ENCODE data around the gene DUS4L. TPM values are rescaled to one million over a fixed set of nuclear protein-coding genes. Genes with fewer than 3 reads are reported as not detected.

Gene DUS4L
- total RNA-seq (2022; extraction: Qiagen RNA extraction): 9.3 to 10.3 TPM (median 10.2 TPM) in 5 replicates

DNA sequence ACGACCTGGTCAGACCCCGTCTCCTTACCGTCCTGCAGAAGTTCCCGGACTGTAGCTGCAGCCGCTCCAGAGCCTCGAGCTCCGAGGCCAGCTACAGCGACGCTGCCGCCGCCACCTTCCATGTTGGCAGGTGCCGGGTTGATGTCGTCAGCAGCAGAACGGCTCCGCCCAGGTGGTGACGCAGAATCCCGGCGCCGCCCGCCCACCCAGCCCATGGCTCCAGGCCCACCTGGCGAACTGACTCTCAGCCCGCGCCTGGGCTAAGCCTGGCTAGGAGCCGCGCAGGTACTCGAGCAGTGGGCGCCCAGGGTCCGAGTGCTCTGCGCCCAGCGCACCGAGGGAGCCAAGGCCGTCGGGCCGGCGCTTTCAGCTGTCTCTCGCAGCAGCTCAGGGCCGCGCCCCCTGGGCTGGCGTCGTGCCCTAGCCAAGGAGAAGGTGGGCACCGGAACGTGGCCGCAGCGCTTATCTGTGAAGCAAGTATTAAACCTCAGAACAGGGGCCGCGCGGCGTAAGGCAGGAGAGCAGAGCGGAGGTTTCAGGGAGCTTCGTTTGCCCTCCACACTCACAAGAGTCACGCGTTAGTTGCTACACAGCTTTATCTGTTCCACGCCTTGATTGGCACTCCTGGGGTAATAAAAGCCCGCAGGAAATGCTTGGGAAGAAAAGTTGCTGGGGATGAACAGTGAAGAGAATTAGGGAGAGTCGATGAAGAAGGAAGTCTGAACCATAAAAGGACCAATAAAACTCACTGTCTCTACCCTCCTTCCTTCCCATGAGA, at the start of gene DUS4L, which contains the start of gene COG5:
Gene DUS4L (plus strand): TSS at position 197 of the 778 bp plus-strand sequence. CDS start 3,100 bp downstream, outside the sequence.
Gene COG5 (minus strand): TSS at position 146 of the 778 bp plus-strand sequence. CDS start 24 bp downstream, at position 122.

DNA sequence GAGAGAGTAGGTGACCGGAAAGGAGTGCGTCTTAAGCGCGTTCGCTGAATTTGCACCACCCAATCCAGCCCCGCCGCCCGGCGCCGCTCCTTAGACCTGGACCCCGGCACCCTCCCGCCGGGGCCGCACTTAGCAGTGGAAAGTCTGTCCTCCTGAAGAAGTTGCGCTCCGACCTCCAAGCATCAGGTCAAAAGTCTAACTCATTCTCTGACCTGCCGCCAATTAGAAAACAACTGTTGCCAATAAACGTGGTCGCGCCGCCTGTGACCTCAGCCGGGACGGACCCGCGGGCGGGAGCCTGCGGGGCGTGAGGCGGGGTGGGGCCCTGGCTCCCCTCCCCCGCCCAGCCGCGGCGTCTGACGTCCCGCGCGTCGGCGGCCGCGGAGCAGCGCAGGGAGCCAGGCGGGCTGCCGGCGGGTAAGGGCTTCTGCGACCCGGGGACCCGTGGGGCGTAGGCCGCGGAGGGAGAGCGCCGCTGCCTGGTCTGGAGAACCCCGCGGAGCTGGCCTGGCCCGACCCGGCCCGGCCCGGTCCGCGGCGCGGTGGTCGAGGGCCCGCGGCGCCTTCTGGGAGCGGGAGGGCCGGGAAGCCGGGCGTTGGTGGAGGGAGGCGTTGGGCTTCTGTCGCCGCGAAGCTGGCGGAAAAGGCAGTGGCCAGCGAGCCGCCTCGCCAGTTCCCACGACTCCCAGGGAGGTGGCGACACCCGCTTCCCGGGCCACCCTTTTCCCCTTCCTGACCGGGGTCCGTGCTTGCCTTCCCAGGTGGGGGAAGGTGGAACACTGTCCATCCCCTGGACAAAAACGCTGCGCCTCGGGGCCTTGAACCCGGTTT, 16.3 kb downstream of the DUS4L start, which contains the start of gene BCAP29:
Gene BCAP29 (plus strand): TSS at position 362 of the 831 bp plus-strand sequence. CDS start 527 bp downstream, outside the sequence.

Other genes starting within 250 kb of the DUS4L start
- gene GPR22, start 93.9 kb upstream of the DUS4L start, total RNA-seq (2022; extraction: Qiagen RNA extraction): not detected in 5 replicates
- 7.9 to 10.4 TPM (median 9.1 TPM) in 5 replicates for gene COG5, start 51 bp upstream of the DUS4L start, total RNA-seq (2022; extraction: Qiagen RNA extraction)
- 33.0 to 39.8 TPM (median 38.4 TPM) in 5 replicates for gene BCAP29, start 16.3 kb downstream of the DUS4L start, total RNA-seq (2022; extraction: Qiagen RNA extraction)
- 0.05 to 0.11 TPM (median 0.10 TPM) in 3 of 5 replicates, not detected in the others for gene SLC26A4, start 96.9 kb downstream of the DUS4L start, total RNA-seq (2022; extraction: Qiagen RNA extraction)
- gene CBLL1, start 180.2 kb downstream of the DUS4L start, total RNA-seq (2022; extraction: Qiagen RNA extraction): 27.5 to 47.7 TPM (median 29.2 TPM) in 5 replicates
- not detected in 5 replicates for gene SLC26A3, start 239.3 kb downstream of the DUS4L start, total RNA-seq (2022; extraction: Qiagen RNA extraction)

Data from A549 treated with Mapracorat at 1 μM for 4 hours (cell line).